GM23338 (cell line): ENCODE measurements around the gene PJA2. TPM values are rescaled to one million over a fixed set of nuclear protein-coding genes. Genes with fewer than 3 reads are reported as not detected.

Source experiments
- ATAC-seq: fragments of 200-7000 bp; cut with Tn5 transposase; 3 replicates; pipeline ENCODE4 v1.9.1; 2020
- DNase-seq: peaks from one replicate; pipeline ENCODE4 v3.0.0-alpha.2; 2015; ENCODE audit warnings: low spot score
- H2AFZ ChIP-seq: fragments of 200-600 bp; sonication (generic); 2 replicates; pipeline ENCODE4 v1.8.0; 2016; ENCODE audit warnings: antibody characterized with exemption, mild to moderate bottlenecking, moderate library complexity
- H3F3A ChIP-seq: fragments of 200-600 bp; sonication (generic); replicated peaks from 2 replicates; pipeline ENCODE4 v1.8.0; 2017; ENCODE audit warnings: antibody characterized with exemption, mixed run types, low read depth
- H3K27ac ChIP-seq: fragments of 200-600 bp; sonication (generic); 2 replicates; pipeline ENCODE4 v1.6.1; 2016; ENCODE audit warnings: low read depth
- H3K27me3 ChIP-seq: fragments of 200-600 bp; sonication (generic); 2 replicates; pipeline ENCODE4 v1.8.0; 2016; ENCODE audit warnings: mild to moderate bottlenecking, mixed run types, moderate library complexity; ENCODE audit not compliant: insufficient read depth
- H3K36me3 ChIP-seq: fragments of 200-600 bp; sonication (generic); 2 replicates; pipeline ENCODE4 v1.8.0; 2016; ENCODE audit warnings: mild to moderate bottlenecking; ENCODE audit not compliant: insufficient read depth
- H3K4me1 ChIP-seq: fragments of 200-600 bp; sonication (generic); 2 replicates; pipeline ENCODE4 v1.8.0; 2016; ENCODE audit warnings: mild to moderate bottlenecking, moderate library complexity; ENCODE audit not compliant: insufficient read depth
- H3K4me2 ChIP-seq: fragments of 200-600 bp; sonication (generic); 2 replicates; pipeline ENCODE4 v1.7.1; 2017; ENCODE audit warnings: mixed run types
- H3K4me3 ChIP-seq: fragments of 200-600 bp; sonication (generic); 2 replicates; pipeline ENCODE4 v1.6.1; 2016; ENCODE audit warnings: mixed run types
- H3K79me2 ChIP-seq: fragments of 200-600 bp; sonication (generic); replicated peaks from 2 replicates; pipeline ENCODE4 v1.8.0; 2017; ENCODE audit warnings: mild to moderate bottlenecking; ENCODE audit not compliant: insufficient read depth
- H3K9me2 ChIP-seq: fragments of 200-600 bp; sonication (generic); 2 replicates; pipeline ENCODE4 v1.8.0; 2017; ENCODE audit not compliant: insufficient read depth
- H4K20me1 ChIP-seq: fragments of 200-600 bp; sonication (generic); replicated peaks from 2 replicates; pipeline ENCODE4 v1.8.0; 2017; ENCODE audit warnings: mild to moderate bottlenecking; ENCODE audit not compliant: insufficient read depth
- H3K27ac Mint-ChIP-seq: 2 replicates; pipeline ENCODE4 v1.8.0; 2020; ENCODE audit warnings: inconsistent platforms, mild to moderate bottlenecking, moderate library complexity, mixed read lengths
- H3K27me3 Mint-ChIP-seq: 3 replicates; pipeline ENCODE4 v1.8.0; 2022; ENCODE audit warnings: low read depth, mild to moderate bottlenecking, moderate library complexity, mixed read lengths, inconsistent platforms; ENCODE audit not compliant: insufficient read depth, poor library complexity
- H3K36me3 Mint-ChIP-seq: 3 replicates; pipeline ENCODE4 v1.8.0; 2021; ENCODE audit warnings: low read depth, mild to moderate bottlenecking, inconsistent platforms, moderate library complexity, mixed read lengths
- H3K4me1 Mint-ChIP-seq: 3 replicates; pipeline ENCODE4 v1.8.0; 2020; ENCODE audit warnings: mild to moderate bottlenecking, inconsistent platforms, mixed read lengths
- H3K4me3 Mint-ChIP-seq: 3 replicates; pipeline ENCODE4 v1.8.0; 2021; ENCODE audit warnings: moderate library complexity, mild to moderate bottlenecking, inconsistent platforms, mixed read lengths
- H3K9me3 Mint-ChIP-seq: 3 replicates; pipeline ENCODE4 v1.8.0; 2020; ENCODE audit warnings: moderate library complexity, mild to moderate bottlenecking, inconsistent platforms, mixed read lengths
- CTCF ChIP-seq, 2 experiments: fragments of 200-600 bp in 1 of 2; sonication (generic) in 1 of 2; conservative IDR thresholded peaks; 2 replicates each; pipeline versions ENCODE4 v1.5.1 to v1.6.1; 2016 to 2017; ENCODE audit warnings: antibody characterized with exemption in 2 of 2, low read depth in 2 of 2, mild to moderate bottlenecking in 2 of 2, moderate library complexity in 1 of 2
- POLR2AphosphoS5 ChIP-seq: IDR thresholded peaks from 2 replicates; pipeline ENCODE4 v1.6.1; 2016; ENCODE audit warnings: antibody characterized with exemption, low read depth
- REST ChIP-seq: IDR thresholded peaks from one replicate; pipeline ENCODE4 v1.6.1; 2018; ENCODE audit warnings: antibody characterized with exemption; ENCODE audit not compliant: unreplicated experiment
- polyA plus RNA-seq: library from polyadenylated mRNA; unstranded; fragments of >200 nt; fragmentation: Nextera tagmentation; extraction: Ambion mirVana; gene quantifications from 2 replicates; pipeline ENCODE4 v1.2.1, GENCODE V29; 2016
- total RNA-seq: library from RNA; depleted of rRNA; stranded (reverse); fragments of >200 nt; shearing (Covaris generic); gene quantifications from 2 replicates; pipeline ENCODE4 v1.2.3, GENCODE V29; 2014

Gene PJA2
- total and polyA plus RNA-seq, 2 experiments from 2014 or later = 31.5 to 65.3 TPM

DNA sequence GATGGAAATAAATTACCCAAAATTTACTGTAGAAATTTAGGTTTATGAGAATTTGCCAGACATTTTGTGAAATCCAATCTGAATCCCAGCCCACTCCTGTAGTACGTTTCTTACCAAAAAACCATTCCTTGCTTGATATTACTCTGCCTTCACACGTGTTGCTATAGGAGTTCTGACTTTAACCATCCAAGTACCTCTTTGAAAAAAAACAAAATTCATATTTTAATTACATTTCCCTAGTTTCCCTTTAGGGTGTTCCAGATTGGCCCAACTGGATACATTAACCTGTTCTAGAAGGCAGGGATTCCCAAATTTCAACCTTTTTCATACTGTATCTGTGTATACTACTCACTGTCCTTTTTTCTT lies 1.4 kb upstream of the PJA2 start:
- Mint-ChIP-seq H3K4me3 (peak overlapping the region; percentile 100), H3K27me3 (peaks cover 6% of the 10 kb centered on the region), H3K4me1 (peaks cover 28% of the 10 kb centered on the region), H3K9me3 (peaks cover 16% of the 10 kb centered on the region), H3K36me3 (peaks cover 10% of the 10 kb centered on the region; the same call in 2 of the 3 replicates), H3K27ac (peak overlapping the region; percentile 99)
- peaks cover 28% of the 10 kb centered on the region for H3K4me1 ChIP-seq
- no peaks in the 10 kb centered on the region for H3K9me2 ChIP-seq
- ATAC-seq (no peak), DNase-seq (no peak)
- H3K27ac ChIP-seq = peak overlapping the region; percentile 96
- H3K27me3 ChIP-seq = no peaks in the 10 kb centered on the region
- H3K4me3 ChIP-seq = peak overlapping the region; percentile 53
- H3K4me2 ChIP-seq = peak overlapping the region; percentile 85
- H3K36me3 ChIP-seq = no peaks in the 10 kb centered on the region
- H4K20me1 ChIP-seq = 0 out of 2 replicates have a peak, but pooled peaks cover 2% of the 10 kb centered on the region
- H3K79me2 ChIP-seq = peaks cover 30% of the 10 kb centered on the region
- no peak for TF ChIP-seq REST
- H3F3A ChIP-seq = no peaks in the 10 kb centered on the region
- H2AFZ ChIP-seq = peak overlapping the region; percentile 90

GRCh38 chr5:109410389-109411148 lies 795 bp upstream of the PJA2 start:
- peak overlapping the region; percentile 99 for H3K27ac Mint-ChIP-seq
- peaks cover 31% of the 10 kb centered on the region for H3K4me1 Mint-ChIP-seq
- H3K27me3 Mint-ChIP-seq = peaks cover 8% of the 10 kb centered on the region
- H3K9me3 Mint-ChIP-seq = peaks cover 11% of the 10 kb centered on the region
- no peaks in the 10 kb centered on the region for H3K9me2 ChIP-seq
- peak overlapping the region; percentile 85 for H3K4me2 ChIP-seq
- H3K36me3 Mint-ChIP-seq = peaks cover 4% of the 10 kb centered on the region; the same call in 1 of the 3 replicates
- peak overlapping the region; percentile 53 for H3K4me3 ChIP-seq
- ATAC-seq (peak; percentile 55), DNase-seq (peak; percentile 82)
- H3K27me3 ChIP-seq = no peaks in the 10 kb centered on the region
- peaks cover 33% of the 10 kb centered on the region for H3K4me1 ChIP-seq
- H3K79me2 ChIP-seq = peaks cover 36% of the 10 kb centered on the region
- peak overlapping the region; percentile 96 for H3K27ac ChIP-seq
- peak overlapping the region; percentile 100 for H3K4me3 Mint-ChIP-seq
- TF ChIP-seq CTCF (conservative IDR thresholded peaks at IDR 0.05; ENCODE audit: low read depth in 2 of 2) = no peak
- peak; percentile 26; the same call in 1 of the 2 replicates for TF ChIP-seq POLR2AphosphoS5
- H3K36me3 ChIP-seq = no peaks in the 10 kb centered on the region
- peak overlapping the region; percentile 90 for H2AFZ ChIP-seq
- no peaks in the 10 kb centered on the region for H3F3A ChIP-seq
- H4K20me1 ChIP-seq = 0 out of 2 replicates have a peak, but pooled peaks cover 2% of the 10 kb centered on the region
